Left hindlimb (tissue), 1 donor: Measurements from ENCODE around the gene DOCK11.
A peak's percentile ranks its signal among the peaks of the same experiment; 100 is the strongest.

Source experiments
- DNase-seq: peaks from one replicate; pipeline ENCODE4 v3.0.0-alpha.2; 2018

DOCK11 gene

DNA sequence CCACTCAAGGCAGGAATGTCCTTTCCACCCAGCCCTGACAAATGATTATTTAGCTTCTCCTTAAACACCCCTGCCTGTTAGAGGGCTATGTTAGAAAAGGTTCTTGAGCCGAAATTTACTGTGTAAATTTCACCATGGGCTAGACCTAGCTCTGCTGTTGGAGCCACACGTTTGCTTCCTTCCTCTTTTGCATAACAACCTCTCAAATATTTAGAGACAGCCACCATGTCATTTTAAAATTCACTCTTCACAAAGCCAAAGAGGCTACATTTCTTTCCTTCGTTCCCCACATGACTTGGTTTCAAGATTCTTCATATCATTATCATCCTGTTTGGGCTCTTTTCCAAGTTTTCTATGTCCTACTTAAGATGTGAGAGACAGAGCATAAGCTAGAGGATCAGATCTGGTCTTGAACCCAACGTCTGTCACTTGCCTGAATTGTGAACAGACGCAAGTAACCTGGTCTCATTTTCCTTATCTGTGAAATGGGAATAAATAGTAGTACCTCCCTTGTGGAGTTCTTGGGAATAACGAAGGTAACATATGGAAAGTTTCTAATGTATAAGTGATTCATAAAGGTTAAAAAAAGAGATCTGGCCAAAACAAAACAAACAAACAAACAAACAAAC lies 6.7 kb downstream of the DOCK11 start:
- DNase-seq, result no peak

DNA sequence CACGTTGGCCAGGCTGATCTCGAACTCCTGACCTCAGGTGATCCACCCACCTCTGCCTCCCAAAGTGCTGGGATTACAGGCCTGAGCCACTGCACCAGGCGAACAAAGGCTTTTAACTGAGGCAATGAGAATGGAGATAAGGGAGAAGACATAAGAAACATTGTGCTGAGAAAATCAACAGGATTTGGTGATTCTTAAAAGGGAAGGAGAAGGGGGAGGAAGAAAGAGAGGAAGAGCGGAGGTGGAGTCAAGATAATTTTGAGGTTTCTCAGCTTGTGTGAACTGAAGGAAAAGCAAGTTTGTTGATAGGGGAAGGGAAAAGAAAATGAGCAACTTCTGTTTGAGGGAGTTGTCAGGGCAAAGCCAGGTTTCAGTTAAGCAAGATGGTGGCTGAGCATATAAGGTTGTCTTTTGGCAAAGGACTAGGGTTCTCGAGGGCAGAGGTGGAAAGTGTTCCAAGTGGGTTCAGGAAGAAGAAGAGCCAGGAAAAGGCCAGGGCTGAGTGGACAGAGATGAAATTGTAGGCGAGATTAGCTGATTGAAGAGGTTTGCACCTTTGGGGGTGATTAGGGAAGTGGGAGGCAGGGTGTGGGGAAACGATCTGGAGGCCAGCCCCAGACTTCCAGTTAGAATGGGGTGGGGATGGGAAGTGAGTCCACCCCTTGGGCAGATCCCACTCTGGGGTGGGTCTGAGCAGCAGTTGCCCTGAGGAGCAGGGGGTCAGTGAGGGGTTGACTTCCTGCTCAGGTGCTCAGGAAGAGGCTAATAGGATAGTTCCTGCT lies 7.8 kb downstream of the DOCK11 start:
- no peak for DNase-seq

GRCh38 chrX:118504581-118504980 lies 9.0 kb downstream of the DOCK11 start:
- no peak for DNase-seq

GRCh38 chrX:118506805-118507480 lies 11.3 kb downstream of the DOCK11 start:
- DNase-seq, result no peak

DNA sequence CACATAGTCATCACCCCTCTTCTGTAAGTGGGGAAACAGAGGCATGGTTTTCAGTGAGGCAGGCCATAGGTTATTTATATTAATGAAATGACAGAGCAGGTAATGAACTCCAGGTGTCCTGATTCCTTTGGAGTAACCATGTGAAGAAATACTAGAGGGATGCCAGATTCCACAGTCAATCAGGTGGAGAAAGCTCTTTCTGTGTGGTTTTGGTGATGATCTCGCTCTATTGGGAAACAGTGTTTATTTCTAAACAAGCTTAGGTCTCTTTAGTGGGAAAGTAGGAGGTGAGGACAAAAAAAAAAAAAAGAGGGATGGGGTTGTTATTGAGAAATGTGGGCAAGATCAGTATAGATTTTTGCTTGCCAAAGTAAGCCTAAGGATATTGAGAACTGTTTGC lies 12.2 kb downstream of the DOCK11 start:
- no peak for DNase-seq

GRCh38 chrX:118508221-118508620 lies 12.6 kb downstream of the DOCK11 start:
- no peak for DNase-seq

- DNase-seq, result peak; percentile 45
These were observed 13.0 kb downstream of the DOCK11 start for GRCh38 chrX:118508635-118509034.

DNA sequence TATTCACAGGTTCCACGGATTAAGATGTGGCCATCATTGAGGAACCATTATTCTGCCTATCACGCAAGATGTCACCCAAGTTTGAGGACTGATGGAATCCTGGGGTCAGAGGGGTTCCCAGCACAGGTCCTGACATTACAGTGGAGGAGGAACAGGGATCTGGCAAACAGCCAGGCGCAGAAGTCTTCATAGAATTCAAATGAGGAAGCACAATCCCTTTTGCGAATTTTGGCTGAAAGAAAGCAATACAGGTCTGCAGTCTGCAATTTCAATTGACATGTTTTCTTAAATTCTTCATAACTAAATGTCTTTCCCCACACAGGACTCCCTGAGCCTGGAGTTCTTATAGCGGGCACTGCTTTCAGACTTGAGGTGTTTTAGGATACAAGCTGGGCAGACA lies 14.5 kb downstream of the DOCK11 start:
- DNase-seq, result no peak

GRCh38 chrX:118513120-118513898 lies 17.7 kb downstream of the DOCK11 start:
- DNase-seq, result no peak

DNA sequence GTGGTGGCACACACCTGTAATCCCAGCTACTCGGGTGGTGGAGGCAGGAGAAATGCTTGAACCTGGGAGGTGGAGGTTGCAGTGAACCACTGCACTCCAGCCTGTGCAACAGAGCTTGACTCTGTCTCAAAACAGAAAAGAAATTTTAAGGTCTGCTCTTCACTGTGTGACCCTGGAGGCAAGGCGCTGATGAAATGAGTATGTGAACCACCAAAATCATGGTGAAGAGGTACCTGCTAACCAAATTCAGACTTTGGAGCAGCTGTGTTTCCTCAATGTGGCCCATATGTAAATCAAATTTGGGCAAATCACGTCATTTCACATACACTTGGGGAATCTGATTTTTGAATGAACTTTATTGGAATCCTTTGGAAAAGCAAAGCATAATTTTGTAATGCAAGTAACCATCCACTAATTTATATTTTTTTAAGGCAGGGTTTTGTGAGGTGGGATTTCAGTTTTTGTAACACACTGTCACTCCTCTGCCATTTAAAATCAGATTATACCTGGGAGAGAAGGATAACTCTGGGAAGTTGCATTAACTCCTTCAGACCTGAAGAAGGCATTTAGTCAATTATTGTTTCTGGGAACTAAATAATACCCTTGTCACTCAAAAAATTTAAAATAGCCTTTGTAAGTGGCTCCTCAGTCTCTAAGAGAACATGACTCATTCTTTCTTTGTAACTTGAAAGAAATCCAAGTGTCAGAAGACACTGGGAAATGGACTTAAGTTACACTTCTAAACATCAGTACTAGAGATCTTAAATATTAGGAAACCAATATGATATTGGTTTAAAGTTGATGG lies 24.0 kb downstream of the DOCK11 start:
- DNase-seq, result no peak

- DNase-seq, result no peak
These were observed 24.9 kb downstream of the DOCK11 start for GRCh38 chrX:118520216-118521206.

GRCh38 chrX:118521435-118521834 lies 25.8 kb downstream of the DOCK11 start:
- DNase-seq, result no peak

GRCh38 chrX:118522230-118522926 lies 26.8 kb downstream of the DOCK11 start:
- DNase-seq, result no peak

DNA sequence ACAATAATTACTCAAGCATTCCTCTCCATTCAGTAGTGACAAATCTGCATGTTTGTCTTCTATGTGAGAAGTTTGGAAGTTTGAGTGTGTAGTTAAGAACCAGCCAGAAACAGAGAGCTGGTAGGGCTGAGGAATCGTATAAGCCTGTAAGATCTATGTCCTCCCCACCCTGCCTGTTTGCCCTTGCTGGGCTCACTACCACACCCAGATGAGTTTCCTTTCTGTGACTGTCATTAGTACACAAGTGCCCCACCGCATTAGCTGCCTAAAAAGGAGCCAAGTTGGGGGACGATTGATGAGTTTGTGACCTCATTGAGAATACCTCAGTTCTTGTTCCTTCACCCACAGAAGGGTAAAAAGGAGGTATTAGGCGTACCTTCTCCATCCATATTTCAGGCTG lies 28.3 kb downstream of the DOCK11 start:
- no peak for DNase-seq

- DNase-seq, result no peak
These were observed 28.7 kb downstream of the DOCK11 start for GRCh38 chrX:118524344-118524743.

DNA sequence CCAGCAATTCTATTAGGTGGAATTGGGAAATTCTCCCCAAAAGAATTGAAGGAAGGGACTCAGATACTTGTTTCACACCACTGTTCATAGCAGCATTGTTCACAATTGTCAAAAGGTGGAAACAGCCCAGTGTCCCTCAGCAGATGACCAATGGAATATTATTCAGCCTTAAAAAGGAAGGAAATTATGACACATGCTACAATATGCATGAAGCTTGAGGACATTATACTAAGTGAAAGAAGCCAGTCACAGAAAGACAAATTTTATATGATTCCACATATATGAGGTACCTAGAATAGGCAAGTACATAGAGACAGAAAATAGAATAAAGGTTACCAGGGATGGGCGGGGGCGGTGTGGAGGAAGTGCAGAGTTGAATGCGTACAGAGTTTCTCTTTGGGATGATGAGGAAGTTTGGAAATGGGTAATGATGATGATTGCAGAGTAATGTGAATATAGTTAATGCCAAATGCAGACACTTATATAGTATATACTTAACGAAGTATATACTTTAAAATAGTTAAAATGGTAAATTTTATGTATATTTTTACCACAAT lies 29.6 kb downstream of the DOCK11 start:
- DNase-seq, result no peak

- DNase-seq, result no peak
These were observed 30.5 kb downstream of the DOCK11 start for GRCh38 chrX:118526149-118526548.

- no peak for DNase-seq
These were observed 32.6 kb downstream of the DOCK11 start for GRCh38 chrX:118528071-118528737.

DNA sequence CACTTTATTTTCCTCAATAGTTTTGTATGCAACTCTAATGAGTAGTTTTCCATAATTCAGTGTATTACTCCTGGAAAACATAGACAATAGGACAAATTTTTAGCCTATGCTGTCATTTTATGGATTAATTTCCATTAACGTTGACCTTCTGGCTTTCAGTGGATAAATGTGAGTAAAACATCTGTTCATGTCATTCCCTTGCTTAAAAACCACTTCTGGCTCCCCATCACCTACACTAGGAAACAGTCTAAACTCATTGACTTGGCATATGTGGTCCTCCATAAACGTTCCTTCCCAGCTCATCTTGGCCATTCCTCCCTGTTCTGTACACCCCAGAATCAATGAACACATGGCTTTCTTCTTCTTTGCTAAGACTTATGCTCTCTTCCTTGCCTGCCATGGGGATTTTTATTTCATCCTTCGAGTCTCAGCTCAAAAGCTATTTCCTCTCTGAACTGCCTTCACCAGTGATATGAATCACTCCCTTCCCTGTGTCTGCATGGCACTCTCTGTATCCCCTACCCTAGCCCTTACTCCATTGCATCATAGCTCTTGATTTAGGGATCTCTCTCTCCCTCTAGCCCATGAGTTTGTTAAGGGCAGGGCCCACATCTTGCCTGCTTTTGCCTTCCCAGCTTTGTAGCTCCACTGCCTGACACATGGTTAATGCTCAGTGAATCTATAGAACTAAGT lies 34.8 kb downstream of the DOCK11 start:
- no peak for DNase-seq
